ENCODE data around the gene PID1. TPM values are rescaled to one million over a fixed set of nuclear protein-coding genes. Genes with fewer than 3 reads are reported as not detected.

PID1 gene
- total and polyA plus RNA-seq, 4 donors: 13.3 to 52.0 (median 45.7) TPM

DNA sequence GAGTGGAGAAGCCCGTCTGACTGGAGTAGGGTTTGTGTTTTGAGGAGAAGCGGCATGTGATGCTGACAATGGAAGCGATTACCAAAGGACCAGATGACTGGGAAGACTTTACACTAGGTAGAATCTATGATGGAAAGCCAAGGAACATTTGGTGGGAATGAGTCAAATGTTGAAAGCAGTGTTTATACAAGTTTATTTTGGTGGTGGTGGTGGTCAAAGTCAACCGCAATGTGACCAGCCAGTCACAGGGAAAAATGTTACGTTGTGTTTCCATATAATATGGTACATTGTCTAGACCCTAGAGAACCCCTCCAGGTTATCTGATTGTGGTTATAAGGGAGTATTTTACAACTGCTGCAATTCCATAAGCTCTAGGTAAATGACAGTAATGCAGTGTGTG, 216.8 kb downstream of the PID1 start:
- Histone ChIP-seq H3K4me1 (ENCODE audit: control insufficient read depth in 4 of 4, insufficient read depth in 4 of 4, low read length in 3 of 4) (peaks cover 0 to 11% (median 8%) of the 10 kb centered on the region in 4 donors), H3K27me3 (ENCODE audit: control insufficient read depth in 4 of 4, insufficient read depth in 4 of 4, low read length in 3 of 4) (no peaks in the 10 kb centered on the region), H3K4me3 (ENCODE audit: low read depth in 1 of 3, low read length in 3 of 3) (no peak overlapping the region), H3K36me3 (ENCODE audit: control insufficient read depth in 4 of 4, insufficient read depth in 3 of 4, low read depth in 1 of 4, low read length in 3 of 4) (peaks cover 0 to 3% (median 0%) of the 10 kb centered on the region in 4 donors), H3K27ac (ENCODE audit: low read depth in 1 of 2, low read length in 2 of 2) (no peak overlapping the region), H3K9ac (ENCODE audit: low read depth in 1 of 2, low read length in 2 of 2) (no peak overlapping the region), H3K9me3 (ENCODE audit: control insufficient read depth in 4 of 4, low read length in 3 of 4) (no peaks in the 10 kb centered on the region)
- no peak for DNase-seq (ENCODE audit: low spot score)
- 82% methylated on average over 5 of the region's 5 CpGs for WGBS
- TF ChIP-seq, protein P1, sequence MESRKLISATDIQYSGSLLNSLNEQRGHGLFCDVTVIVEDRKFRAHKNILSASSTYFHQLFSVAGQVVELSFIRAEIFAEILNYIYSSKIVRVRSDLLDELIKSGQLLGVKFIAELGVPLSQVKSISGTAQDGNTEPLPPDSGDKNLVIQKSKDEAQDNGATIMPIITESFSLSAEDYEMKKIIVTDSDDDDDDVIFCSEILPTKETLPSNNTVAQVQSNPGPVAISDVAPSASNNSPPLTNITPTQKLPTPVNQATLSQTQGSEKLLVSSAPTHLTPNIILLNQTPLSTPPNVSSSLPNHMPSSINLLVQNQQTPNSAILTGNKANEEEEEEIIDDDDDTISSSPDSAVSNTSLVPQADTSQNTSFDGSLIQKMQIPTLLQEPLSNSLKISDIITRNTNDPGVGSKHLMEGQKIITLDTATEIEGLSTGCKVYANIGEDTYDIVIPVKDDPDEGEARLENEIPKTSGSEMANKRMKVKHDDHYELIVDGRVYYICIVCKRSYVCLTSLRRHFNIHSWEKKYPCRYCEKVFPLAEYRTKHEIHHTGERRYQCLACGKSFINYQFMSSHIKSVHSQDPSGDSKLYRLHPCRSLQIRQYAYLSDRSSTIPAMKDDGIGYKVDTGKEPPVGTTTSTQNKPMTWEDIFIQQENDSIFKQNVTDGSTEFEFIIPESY (IDR thresholded peaks at IDR 0.05): no peak
- no peak for TF ChIP-seq RAD21 (IDR thresholded peaks at IDR 0.05)
- TF ChIP-seq TAF1 (conservative IDR thresholded peaks at IDR 0.05): no peak
- TF ChIP-seq HNF4G (IDR thresholded peaks at IDR 0.05): no peak
- no peak for TF ChIP-seq REST (IDR thresholded peaks at IDR 0.05)
- TF ChIP-seq MAX (IDR thresholded peaks at IDR 0.05): no peak
- no peak for TF ChIP-seq HNF4A (conservative IDR thresholded peaks at IDR 0.05)
- no peak for TF ChIP-seq GABPA (IDR thresholded peaks at IDR 0.05 in 1 of 2, conservative IDR thresholded peaks at IDR 0.05 in 1 of 2)
- TF ChIP-seq NR2F2 (IDR thresholded peaks at IDR 0.05): no peak
- no peak for TF ChIP-seq FOXA2 (IDR thresholded peaks at IDR 0.05)
- no peak for TF ChIP-seq EGR1 (IDR thresholded peaks at IDR 0.05; ENCODE audit: low read depth in 2 of 2)
- TF ChIP-seq, protein P2, sequence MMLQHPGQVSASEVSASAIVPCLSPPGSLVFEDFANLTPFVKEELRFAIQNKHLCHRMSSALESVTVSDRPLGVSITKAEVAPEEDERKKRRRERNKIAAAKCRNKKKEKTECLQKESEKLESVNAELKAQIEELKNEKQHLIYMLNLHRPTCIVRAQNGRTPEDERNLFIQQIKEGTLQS (IDR thresholded peaks at IDR 0.05): no peak
- no peak for TF ChIP-seq FOXA1 (IDR thresholded peaks at IDR 0.05)
- TF ChIP-seq YY1 (IDR thresholded peaks at IDR 0.05): no peak
- TF ChIP-seq SP1 (IDR thresholded peaks at IDR 0.05): no peak
- TF ChIP-seq, protein P3, sequence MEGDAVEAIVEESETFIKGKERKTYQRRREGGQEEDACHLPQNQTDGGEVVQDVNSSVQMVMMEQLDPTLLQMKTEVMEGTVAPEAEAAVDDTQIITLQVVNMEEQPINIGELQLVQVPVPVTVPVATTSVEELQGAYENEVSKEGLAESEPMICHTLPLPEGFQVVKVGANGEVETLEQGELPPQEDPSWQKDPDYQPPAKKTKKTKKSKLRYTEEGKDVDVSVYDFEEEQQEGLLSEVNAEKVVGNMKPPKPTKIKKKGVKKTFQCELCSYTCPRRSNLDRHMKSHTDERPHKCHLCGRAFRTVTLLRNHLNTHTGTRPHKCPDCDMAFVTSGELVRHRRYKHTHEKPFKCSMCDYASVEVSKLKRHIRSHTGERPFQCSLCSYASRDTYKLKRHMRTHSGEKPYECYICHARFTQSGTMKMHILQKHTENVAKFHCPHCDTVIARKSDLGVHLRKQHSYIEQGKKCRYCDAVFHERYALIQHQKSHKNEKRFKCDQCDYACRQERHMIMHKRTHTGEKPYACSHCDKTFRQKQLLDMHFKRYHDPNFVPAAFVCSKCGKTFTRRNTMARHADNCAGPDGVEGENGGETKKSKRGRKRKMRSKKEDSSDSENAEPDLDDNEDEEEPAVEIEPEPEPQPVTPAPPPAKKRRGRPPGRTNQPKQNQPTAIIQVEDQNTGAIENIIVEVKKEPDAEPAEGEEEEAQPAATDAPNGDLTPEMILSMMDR (IDR thresholded peaks at IDR 0.05; ENCODE audit: low read depth, low read length, missing input control): no peak
- no peak for TF ChIP-seq JUND (IDR thresholded peaks at IDR 0.05)

- Histone ChIP-seq H3K4me3 (ENCODE audit: low read depth in 1 of 3, low read length in 3 of 3) (no peak overlapping the region), H3K27me3 (ENCODE audit: control insufficient read depth in 4 of 4, insufficient read depth in 4 of 4, low read length in 3 of 4) (no peaks in the 10 kb centered on the region), H3K36me3 (ENCODE audit: control insufficient read depth in 4 of 4, insufficient read depth in 3 of 4, low read depth in 1 of 4, low read length in 3 of 4) (peaks cover 0 to 3% (median 0%) of the 10 kb centered on the region in 4 donors), H3K4me1 (ENCODE audit: control insufficient read depth in 4 of 4, insufficient read depth in 4 of 4, low read length in 3 of 4) (no peaks in the 10 kb centered on the region), H3K9ac (ENCODE audit: low read depth in 1 of 2, low read length in 2 of 2) (no peak overlapping the region), H3K27ac (ENCODE audit: low read depth in 1 of 2, low read length in 2 of 2) (no peak overlapping the region), H3K9me3 (ENCODE audit: control insufficient read depth in 4 of 4, low read length in 3 of 4) (no peaks in the 10 kb centered on the region)
- no peak for DNase-seq (ENCODE audit: low spot score)
- TF ChIP-seq, protein P1 (IDR thresholded peaks at IDR 0.05): no peak
- TF ChIP-seq REST (IDR thresholded peaks at IDR 0.05) (no peak), TAF1 (conservative IDR thresholded peaks at IDR 0.05) (no peak), SP1 (IDR thresholded peaks at IDR 0.05) (no peak), EGR1 (IDR thresholded peaks at IDR 0.05; ENCODE audit: low read depth in 2 of 2) (no peak), FOXA1 (IDR thresholded peaks at IDR 0.05) (no peak), NR2F2 (IDR thresholded peaks at IDR 0.05) (no peak)
- WGBS: 91% methylated on average over 2 of the region's 2 CpGs
Measured at GRCh38 chr2:229051798-229052197, 219.3 kb downstream of the PID1 start.
